Epidermal melanocyte (primary cell): Measurements from ENCODE around the gene AUP1.

Experiments
- DNase-seq: peaks from one replicate; pipeline ENCODE4 v3.0.0; 2011; ENCODE audit warnings: low spot score; ENCODE audit not compliant: insufficient read length

The AUP1 gene

DNA sequence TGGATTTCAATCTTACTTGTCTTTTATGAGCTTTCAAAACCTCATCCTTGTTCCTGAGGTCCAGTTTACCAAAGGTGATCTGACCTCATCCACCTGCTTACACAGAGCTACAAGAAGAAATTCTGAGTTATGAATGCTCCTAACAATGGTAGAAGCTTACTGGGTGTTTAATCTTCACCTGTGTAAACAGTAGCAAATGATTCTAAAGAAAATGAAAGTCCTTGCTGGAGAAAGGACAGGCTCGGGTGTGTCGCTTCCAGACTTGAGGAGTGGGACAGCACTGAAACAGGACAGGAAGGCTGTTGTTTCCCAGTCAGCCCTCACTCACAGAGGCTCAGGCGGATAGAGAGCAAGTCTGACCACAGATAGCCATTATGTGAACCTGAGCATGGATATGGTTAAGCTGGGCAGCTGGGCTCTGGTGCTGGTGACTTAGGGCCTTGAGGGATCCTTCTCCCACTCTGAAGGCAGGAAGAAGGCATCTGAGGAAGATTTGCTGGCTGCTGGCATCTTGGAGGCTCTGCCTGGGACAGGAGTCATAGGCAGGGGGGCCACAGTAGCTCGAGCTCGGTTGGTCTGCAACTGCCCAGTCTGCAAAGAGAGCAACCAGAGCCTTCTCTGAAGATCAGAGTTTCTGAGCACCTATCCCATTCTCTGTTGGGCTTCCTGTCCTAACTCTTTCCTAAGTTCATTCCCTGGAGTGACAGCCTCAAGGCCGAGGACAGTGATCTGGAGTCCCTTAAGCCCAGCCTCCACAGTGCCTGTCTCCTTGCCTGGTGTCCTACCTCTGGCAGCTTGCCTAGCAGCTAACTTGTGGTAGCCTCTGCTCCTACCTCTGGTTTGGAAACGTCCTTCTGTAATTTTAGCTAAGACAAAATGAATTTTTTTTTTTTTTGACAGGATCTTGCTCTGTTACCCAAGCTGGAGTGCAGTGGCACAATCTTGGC lies 29.1 kb upstream of the AUP1 start:
- DNase-seq: no peak

DNA sequence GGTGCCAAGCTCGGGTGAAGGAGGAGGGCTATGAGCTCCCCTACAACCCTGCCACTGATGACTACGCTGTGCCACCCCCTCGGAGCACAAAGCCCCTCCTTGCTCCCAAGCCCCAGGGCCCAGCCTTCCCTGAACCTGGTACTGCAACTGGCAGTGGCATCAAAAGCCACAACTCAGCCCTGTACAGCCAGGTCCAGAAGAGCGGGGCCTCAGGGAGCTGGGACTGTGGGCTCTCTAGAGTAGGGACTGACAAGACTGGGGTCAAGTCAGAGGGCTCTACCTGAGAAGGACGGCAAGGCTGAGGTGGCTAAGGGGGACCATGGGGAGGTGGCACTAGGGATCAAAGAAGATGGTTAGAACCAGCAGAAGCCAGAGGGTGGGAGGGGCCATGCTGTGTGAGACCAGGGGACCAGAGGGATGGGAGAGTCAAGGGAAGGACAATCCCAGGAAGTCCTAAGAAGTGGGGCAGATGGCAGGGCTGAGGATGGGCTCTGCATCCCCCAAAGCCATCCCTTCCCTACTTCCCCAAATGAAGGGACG lies 27.4 kb upstream of the AUP1 start:
- DNase-seq: no peak

DNA sequence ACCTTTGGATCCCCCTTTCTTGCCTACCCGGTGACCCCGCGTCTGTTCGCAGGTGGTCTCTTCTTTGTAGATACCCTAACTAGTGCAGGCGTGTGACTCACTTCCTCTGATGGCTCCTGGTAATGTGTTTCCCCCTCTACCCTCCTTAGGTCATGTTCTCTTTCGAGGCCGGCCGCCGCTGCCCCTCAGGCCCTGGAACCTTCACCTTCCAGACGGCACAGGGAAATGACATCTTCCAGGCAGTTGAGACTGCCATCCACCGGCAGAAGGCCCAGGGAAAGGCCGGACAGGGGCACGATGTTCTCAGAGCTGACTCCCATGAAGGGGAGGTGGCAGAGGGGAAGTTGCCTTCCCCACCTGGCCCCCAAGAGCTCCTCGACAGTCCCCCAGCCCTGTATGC lies 26.7 kb upstream of the AUP1 start:
- no peak for DNase-seq

DNA sequence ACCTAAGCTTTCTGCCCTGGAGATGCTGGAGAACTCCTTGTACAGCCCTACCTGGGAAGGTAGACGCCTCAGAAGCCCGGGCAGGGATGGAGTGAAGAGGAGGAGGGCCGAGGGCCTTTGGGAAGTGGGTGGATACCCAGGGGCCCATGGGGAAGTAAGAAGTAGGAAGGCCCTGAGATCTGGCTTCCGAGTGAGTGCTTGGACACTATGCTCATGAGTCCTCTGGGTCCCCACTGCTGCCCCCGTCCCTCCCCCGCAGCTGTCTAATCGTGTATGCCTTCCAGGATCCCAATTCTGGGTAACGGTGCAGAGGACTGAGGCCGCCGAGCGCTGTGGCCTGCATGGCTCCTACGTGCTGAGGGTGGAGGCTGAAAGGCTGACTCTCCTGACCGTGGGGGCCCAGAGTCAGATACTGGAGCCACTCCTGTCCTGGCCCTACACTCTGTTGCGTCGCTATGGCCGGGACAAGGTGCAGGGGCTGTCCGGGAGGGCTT lies 26.2 kb upstream of the AUP1 start:
- no peak for DNase-seq

DNA sequence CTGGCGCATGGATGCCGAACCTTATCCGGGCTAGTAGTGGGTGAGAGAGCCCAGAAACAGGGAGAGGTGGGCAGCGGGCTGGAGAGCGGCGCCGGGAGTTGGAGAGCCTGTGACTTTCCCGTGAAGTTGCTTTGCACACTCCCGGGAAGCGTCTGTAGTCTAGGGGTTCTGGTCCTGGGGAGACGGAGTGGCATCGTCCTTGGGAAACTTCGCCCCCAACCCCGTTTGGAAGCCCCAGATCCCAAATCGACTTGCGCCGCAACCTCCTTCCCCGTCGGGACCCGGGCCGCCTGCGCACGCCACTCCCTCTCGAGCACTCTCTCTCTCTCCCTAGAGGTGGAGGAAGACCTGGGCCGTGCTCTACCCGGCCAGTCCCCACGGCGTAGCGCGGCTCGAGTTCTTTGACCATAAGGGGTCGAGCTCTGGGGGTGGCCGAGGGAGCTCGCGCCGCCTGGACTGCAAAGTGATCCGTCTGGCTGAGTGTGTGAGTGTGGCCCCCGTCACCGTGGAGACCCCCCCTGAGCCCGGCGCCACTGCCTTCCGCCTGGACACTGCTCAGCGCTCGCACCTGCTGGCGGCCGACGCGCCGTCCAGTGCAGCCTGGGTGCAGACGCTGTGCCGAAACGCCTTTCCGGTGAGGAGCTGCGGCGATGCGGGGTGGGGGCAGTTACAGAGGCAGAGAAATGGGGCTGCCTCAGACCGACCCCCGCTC lies 25.5 kb upstream of the AUP1 start:
- no peak for DNase-seq

DNA sequence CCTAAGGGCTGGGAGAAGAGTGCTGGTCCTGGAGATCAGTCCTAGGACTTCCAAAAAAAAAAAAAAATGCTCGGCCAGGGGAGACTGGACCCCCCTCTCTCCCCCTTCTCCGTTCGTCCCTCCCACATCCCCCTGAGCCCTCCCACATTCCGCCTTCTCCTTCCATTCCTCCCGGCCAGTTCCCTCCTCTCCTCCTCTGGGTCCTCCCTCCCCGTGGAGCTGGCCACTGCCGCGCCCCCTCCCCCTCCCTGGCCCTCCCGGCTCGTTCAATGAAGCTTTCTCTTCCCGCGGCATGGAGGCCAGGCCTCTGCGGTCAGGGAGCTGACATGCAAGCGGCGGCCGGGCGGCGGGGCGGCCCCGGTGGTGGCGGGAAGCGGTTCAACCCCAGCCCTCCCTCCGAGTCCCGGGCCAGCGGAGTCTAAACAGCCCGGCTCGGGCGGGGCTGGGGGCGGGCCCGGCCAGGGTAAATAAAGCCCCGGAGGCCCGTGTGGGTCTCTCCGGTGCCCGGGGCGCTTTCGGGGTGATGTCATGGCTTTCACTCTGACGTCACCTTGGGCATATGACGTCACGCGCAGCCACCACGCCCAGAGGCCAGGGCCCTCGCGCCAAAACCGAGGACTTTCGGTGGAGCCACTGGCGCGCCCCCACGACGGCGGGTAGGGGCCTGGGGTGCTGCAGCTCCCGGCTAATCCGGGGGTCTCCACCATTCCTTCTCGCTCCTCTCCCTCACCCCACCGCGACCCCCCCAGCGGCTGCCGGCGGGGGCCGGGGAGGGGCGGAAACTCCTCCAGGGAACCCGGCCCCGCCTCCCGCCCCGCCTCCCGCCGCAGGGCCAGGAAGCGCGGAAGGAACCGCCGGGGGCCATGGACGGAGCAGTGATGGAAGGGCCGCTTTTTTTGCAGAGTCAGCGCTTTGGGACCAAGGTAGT lies 24.6 kb upstream of the AUP1 start, which contains the start of the genes DOK1 and LOXL3:
TSS of gene DOK1 (plus strand) at position 829 of the 928 bp plus-strand sequence. CDS start at position 864, 35 bp downstream.
TSS of gene LOXL3 (minus strand) at position 51 of the 928 bp plus-strand sequence. CDS start 1,308 bp downstream, outside the sequence.
- DNase-seq: peak; percentile 98

DNA sequence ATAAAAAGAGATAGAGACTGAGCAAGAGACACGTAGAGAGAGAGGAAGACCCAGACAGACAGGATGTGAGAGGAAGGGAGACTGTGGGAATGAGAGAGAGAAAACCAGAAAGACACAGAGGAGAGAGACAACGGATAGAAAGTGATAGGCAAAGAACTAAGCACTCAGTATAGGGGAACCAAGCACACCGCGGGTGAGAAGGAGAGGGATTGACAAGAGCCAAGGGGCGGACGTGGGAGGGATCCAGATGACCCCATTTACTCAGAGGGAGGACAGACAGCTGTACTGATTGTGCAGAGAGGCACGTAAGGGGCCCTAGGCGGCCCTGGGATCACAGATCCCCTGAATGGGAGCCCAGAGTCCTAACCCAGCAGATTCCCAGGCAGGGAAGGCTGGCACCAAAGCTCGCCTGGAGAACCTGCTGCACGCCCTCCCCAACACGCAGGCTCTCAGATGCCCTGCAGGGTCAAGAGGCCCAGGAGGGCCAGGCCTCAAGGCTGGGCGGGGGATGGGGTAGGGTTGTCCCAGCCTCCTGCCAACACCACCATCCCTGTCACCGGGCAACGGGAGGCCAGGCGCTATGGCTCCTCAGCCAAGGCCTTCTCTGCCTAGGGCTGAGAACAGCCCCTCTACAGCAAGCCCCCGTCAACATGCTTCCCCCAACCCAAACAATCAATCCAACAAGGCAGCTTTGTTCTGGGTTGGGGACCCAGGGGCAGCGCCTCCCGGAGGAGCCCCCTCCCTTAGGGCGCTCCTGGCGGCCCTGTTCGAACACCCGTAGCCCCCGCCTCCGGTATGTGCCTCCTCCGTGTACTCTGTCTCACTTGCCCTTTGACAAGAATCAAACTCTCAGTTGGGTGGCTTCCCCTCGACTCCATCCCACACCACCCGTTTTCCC lies 23.7 kb upstream of the AUP1 start:
- no peak for DNase-seq

DNA sequence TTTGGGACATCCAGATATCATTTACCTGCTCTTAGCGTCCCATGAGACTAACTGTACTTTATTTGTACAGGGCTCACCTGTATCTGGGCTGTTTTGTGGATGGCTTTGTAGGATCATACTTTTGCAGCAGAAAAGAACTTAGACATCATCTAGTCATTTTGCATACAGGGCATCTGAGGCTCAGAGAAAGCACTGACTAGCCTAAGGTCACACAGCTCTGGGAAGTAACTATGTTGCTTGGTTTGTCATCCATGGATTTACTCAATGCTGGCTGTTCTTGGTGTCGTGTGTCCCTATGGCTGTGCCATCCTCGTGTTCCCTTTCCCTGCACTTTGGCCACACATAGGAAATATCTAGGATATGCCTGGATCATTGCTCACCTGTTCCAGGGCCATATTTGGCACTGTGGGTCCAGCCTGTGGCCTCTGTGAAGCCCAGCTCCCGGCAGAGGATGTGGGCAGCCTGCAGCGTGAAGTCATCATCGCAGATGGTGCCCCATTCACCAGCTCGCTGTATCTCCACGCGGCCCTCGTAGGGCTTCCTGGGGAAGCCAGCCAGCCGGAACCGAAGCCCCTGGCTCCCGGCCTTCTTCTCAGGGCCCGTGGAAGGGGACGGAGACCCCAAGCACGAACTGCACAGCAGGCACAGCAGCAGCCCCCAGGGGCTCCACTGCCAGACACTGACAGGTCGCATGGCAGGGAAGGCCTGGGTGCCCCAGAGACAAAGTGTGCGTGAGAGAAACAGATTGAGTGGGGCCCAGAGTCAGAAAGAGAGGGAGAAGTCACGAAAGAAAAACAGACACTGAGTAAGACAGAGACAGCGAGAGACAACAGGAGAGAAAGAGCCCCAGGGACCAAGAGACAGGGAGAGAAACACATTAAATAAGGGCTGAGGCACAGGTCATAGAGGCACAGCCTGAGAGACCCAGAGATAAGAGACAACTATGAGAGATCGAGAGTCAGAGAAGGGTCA lies 22.7 kb upstream of the AUP1 start:
- no peak for DNase-seq

DNA sequence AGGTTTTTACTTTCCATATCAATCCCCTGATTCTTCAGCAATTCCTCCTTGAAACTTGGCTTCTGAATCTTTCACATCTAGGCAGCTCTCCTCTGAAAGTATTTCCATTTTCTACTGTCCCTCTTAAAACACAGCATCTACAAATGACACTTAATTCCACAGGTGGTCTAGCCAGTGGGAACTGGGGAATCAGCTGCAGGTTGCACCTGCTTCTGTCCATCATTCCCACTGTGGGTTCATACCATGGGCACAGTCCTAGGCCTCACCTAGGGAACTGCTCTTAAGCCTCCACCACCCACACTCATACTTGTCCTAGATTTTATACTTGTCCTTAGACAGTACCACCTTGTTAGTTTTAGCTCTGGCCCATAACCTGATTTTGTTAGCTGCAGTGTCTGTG lies 22.0 kb upstream of the AUP1 start:
- DNase-seq: no peak

DNA sequence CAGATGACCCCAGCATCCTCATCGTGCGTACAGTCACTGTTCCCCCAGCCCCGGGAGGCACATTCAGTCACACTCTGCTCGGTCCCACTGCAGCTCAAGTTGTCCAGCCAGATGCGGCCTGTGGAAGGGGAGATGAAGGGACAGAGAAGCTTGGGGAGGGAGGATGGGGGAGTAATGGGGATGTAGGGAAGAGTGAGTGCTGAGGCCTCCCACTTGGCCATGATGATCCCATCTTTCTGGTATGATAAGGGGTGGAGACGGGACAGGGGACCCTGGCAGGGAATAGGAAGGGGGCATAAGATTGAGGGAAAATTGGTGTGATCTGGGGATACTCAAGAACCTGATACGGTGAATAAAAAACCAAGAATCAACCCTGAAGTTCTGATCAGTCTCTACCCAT lies 20.7 kb upstream of the AUP1 start:
- DNase-seq: no peak

DNA sequence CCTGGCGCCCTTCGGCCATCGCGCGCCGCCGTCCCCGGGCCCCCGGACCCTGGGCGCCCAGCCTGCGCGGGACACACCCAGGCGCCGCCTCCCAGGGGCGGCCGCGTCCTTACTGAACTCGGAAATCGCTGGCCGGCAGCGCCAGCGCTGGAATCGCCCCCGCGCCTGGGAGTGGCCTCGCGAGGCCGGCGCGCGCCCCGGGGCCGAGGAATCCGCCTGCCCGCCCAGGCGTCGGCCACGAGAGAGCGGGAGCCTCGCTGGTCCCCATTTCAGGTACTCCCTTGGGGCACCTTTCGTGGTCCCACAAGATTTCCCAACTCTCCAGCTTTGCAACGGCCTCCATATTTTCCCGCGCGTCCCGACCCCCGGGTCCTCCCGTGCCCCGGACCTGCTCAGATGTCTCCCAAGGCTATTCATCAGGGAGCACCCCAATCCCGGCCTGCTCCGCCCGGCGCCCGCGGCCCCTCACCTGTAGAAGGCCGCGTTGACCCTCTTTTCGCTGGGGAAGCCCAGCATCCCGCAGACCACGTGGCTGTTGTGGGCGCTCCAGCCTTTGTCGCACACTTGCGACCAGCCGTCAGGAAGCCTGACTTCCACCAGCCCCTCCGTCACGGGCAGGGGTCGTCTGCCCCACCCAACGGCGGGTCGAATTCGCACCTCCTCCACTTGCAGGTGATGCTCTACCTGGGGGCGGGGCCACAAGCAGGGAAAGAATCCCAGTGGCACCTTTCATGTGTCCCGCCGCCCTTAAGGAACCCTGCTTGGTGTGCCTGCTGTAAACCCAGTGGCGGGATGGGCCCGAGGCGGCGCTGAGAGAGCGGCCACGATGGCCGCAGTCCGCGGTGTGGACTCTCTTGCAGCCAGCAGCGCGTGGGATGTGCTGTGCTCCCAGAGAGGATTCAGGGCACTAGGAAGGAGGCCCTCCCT lies 19.7 kb upstream of the AUP1 start:
- peak; percentile 57 for DNase-seq

DNA sequence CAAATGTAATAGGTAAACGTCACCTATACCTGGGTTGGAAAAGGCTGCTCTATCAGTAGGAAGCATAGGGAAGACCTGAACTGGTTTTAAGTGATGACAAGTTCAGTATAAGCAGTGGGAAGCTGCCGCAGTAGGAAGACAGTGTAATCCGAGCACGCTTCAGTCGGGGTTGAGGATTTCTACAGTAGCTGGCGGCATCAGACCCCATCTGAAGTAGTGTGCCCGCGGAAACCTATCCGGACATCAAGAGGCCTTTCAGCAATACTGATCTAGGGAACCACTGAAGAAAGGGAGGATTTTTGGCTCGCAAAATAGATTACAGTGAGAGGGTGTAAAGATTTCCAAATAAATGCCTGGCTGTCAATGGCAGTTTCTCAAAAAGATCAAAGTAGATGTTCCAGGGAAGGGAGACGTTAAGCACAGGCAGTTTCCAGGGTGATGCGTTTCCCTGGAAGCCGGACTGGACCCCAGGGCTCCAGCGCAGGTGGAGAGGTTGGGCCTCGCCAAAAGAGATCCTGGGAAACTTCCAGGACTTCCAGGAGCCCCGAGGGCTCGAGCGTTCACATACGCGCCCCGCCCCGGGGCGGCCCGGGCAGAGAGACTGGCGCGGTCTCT lies 18.9 kb upstream of the AUP1 start:
- no peak for DNase-seq

DNA sequence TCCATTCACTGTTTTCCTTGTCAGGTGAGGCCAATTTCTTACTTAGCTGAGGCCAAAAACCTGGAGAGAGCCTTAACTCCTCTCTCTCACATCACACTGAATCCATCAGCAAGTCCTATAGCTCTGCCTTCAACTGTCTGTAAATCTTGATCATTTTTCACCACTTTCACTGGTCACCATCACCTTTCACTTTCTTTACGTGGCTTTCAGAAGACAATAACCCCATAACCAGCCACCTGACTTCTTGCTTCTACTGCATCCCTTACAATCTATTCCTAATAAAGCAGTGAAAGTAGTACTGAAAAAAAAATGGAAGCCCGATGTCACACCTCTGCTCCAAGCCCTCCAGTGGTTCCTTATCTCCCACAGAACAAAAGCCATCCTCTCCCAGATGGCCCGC lies 16.5 kb upstream of the AUP1 start:
- DNase-seq: no peak

DNA sequence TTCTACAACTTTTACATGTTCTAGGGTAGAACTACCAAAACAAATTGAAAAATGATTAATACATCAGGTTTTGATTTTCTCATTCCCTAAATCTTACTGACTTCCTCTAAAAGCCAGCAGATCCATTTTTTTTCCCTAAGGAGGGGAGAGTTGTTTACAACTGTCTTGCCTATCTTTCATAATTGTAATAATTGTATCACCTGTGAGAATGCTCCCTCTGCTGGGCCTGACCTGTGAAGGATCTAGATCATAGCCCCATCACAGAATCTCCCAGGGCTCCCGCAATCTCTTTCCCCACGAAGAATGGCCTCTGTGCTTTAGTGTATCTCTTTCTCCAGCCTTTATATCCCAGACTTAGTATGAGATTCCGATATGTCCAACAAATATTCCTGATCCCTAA lies 15.1 kb upstream of the AUP1 start:
- no peak for DNase-seq

DNA sequence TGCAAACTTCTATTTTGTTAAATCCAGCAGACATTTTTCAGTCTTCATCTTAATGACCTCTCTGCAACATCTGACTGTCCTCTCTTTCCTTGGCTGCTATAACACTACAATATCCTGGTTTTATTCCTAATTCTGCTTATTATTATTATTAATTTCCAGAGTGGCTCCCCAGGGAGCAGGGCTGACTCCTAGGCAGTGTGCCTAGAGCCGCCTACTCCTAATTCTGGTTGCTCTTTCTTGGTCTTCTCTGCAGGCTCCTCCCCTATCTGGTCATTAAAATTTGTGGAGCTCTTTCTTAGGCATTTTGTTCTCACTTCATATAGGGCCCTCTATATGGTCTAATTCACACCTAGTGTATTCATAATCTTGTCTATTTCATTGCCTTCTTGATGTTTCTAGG lies 13.5 kb upstream of the AUP1 start:
- DNase-seq: no peak

DNA sequence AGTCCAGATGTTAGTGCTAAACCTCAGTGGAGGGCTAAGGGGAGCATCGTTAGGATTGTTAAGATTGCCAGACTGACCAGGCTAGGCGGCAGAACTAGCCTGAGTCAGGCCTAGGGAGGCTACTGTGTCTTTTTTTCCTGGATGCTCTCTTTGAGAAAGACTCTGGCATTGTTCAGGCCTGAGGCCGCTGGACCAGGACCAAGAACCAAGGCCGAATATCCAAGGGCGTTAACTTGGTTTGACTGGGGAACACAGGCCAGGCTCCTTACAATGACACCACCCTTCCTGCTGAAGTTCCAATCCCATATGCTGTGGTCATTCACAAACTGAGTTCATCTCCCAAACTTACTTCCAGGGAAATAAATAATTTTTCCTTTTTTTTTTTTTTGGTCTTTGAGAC lies 10.8 kb upstream of the AUP1 start:
- no peak for DNase-seq

DNA sequence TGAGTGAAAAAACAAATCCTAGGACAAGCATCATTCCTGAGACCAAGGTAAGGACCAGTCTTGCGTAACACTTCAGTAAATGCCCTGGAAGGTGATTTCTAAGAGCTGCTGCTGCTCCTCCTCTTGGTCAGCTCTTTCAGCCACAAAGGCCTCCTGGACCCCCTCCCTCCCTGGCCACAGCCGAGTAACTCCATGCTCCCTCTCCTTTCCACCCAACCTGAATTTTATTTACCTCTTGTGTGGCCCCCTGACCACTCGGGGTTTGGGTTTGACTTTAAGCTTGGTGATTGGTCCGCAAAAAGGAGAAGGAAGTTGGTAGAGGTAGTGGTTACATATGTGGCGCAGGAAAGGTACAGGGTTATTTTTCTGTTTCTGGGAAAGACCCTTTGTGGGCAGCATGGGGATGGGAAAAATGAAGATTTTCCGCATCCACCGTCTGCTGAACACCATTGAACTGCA lies 9.4 kb upstream of the AUP1 start:
- no peak for DNase-seq
